Progenitor cell of endocrine pancreas (in vitro differentiated cells): ENCODE data around the gene PYGB. TPM values are rescaled to one million over a fixed set of nuclear protein-coding genes. Genes with fewer than 3 reads are reported as not detected.

ENCODE experiments used
- DNase-seq: peaks from one replicate; pipeline ENCODE4 v3.0.0; 2021; ENCODE audit warnings: low spot score; ENCODE audit not compliant: unreplicated experiment
- H3K27ac Mint-ChIP-seq: 2 replicates; pipeline ENCODE4 v1.8.0; 2021; ENCODE audit warnings: mild to moderate bottlenecking, moderate library complexity, mixed read lengths
- H3K27me3 Mint-ChIP-seq: 2 replicates; pipeline ENCODE4 v1.8.0; 2021; ENCODE audit warnings: mixed read lengths
- H3K36me3 Mint-ChIP-seq: 2 replicates; pipeline ENCODE4 v1.8.0; 2022; ENCODE audit warnings: mixed read lengths; ENCODE audit not compliant: insufficient read depth
- H3K4me1 Mint-ChIP-seq: 2 replicates; pipeline ENCODE4 v1.8.0; 2021; ENCODE audit warnings: low read depth, mixed read lengths
- H3K4me3 Mint-ChIP-seq: 2 replicates; pipeline ENCODE4 v1.8.0; 2021; ENCODE audit warnings: low read depth, mild to moderate bottlenecking, moderate library complexity, mixed read lengths
- H3K9me3 Mint-ChIP-seq: 2 replicates; pipeline ENCODE4 v1.8.0; 2021; ENCODE audit warnings: low read depth, mixed read lengths
- CTCF ChIP-seq: fragments of 200-600 bp; sonication (generic); IDR thresholded peaks from one replicate; pipeline ENCODE4 v1.5.0; 2021; ENCODE audit warnings: antibody characterized with exemption, mild to moderate bottlenecking; ENCODE audit not compliant: unreplicated experiment
- total RNA-seq: library from RNA; stranded (reverse); gene quantifications from 2 replicates; pipeline ENCODE4 v1.2.1, GENCODE V29; 2021

Gene PYGB
- total RNA-seq, 1 donor from 2014 or later, result 54.4 TPM

- no peaks in the 10 kb centered on the region for H3K9me3 Mint-ChIP-seq
- no peak overlapping the region for H3K4me3 Mint-ChIP-seq
- peaks cover 7% of the 10 kb centered on the region for H3K36me3 Mint-ChIP-seq
- DNase-seq, result no peak
- H3K27ac Mint-ChIP-seq, result no peak overlapping the region
- no peaks in the 10 kb centered on the region for H3K4me1 Mint-ChIP-seq
- TF ChIP-seq CTCF, result no peak
- H3K27me3 Mint-ChIP-seq, result no peaks in the 10 kb centered on the region
These were observed 30.1 kb downstream of the PYGB start for GRCh38 chr20:25277941-25278521.

- no peak overlapping the region for H3K4me3 Mint-ChIP-seq
- no peaks in the 10 kb centered on the region for H3K27me3 Mint-ChIP-seq
- H3K27ac Mint-ChIP-seq, result no peak overlapping the region
- no peaks in the 10 kb centered on the region for H3K4me1 Mint-ChIP-seq
- H3K9me3 Mint-ChIP-seq, result no peaks in the 10 kb centered on the region
- TF ChIP-seq CTCF, result no peak
- no peak for DNase-seq
- peaks cover 9% of the 10 kb centered on the region for H3K36me3 Mint-ChIP-seq
These were observed 30.9 kb downstream of the PYGB start for GRCh38 chr20:25278636-25279361.

- H3K36me3 Mint-ChIP-seq, result peaks cover 11% of the 10 kb centered on the region
- DNase-seq, result no peak
- H3K27ac Mint-ChIP-seq, result no peak overlapping the region
- no peak for TF ChIP-seq CTCF
- H3K4me3 Mint-ChIP-seq, result no peak overlapping the region
- no peaks in the 10 kb centered on the region for H3K4me1 Mint-ChIP-seq
- no peaks in the 10 kb centered on the region for H3K27me3 Mint-ChIP-seq
- no peaks in the 10 kb centered on the region for H3K9me3 Mint-ChIP-seq
These were observed 31.5 kb downstream of the PYGB start for GRCh38 chr20:25279403-25279802.

GRCh38 chr20:25280051-25280573 lies 32.2 kb downstream of the PYGB start:
- DNase-seq, result no peak
- no peak overlapping the region for H3K4me3 Mint-ChIP-seq
- no peak for TF ChIP-seq CTCF
- H3K9me3 Mint-ChIP-seq, result no peaks in the 10 kb centered on the region
- H3K36me3 Mint-ChIP-seq, result peaks cover 12% of the 10 kb centered on the region
- no peaks in the 10 kb centered on the region for H3K4me1 Mint-ChIP-seq
- no peaks in the 10 kb centered on the region for H3K27me3 Mint-ChIP-seq
- no peak overlapping the region for H3K27ac Mint-ChIP-seq

- DNase-seq, result no peak
- Mint-ChIP-seq H3K4me1 (no peaks in the 10 kb centered on the region), H3K36me3 (peaks cover 16% of the 10 kb centered on the region)
These were observed 33.0 kb downstream of the PYGB start for GRCh38 chr20:25280574-25281535.

More at GRCh38 chr20:25280574-25281535, 33.0 kb downstream of the PYGB start:
- H3K27me3 Mint-ChIP-seq, result no peaks in the 10 kb centered on the region
- H3K4me3 Mint-ChIP-seq, result no peak overlapping the region
- H3K9me3 Mint-ChIP-seq, result no peaks in the 10 kb centered on the region
- TF ChIP-seq CTCF, result no peak
- no peak overlapping the region for H3K27ac Mint-ChIP-seq
